Measurements from ENCODE around the gene LMNB1. TPM values are rescaled to one million over a fixed set of nuclear protein-coding genes. Genes with fewer than 3 reads are reported as not detected.
A peak's percentile ranks its signal among the peaks of the same experiment; 100 is the strongest.

LMNB1 gene
- total RNA-seq, 6 experiments from 2014 or later: 3.3 to 13.3 (median 7.1) TPM

GRCh38 chr5:126855266-126855665 lies 78.3 kb downstream of the LMNB1 start:
- WGBS (ENCODE audit: insufficient coverage, low coverage, low lambda C conversion rate, missing lambda C conversion rate): 33% methylated on average over 5 of the region's 8 CpGs
- Histone ChIP-seq H3K4me3 (no peak overlapping the region), H3K36me3 (no peaks in the 10 kb centered on the region), H3K4me1 (no peaks in the 10 kb centered on the region), H3K9me3 (no peaks in the 10 kb centered on the region), H3K27ac (no peak overlapping the region), H3K27me3 (no peaks in the 10 kb centered on the region)
- ATAC-seq: peak; percentile 63 to 81 (median 68)
- intact Hi-C loops (cut with DNase I): no loop called here
- no peak for DNase-seq
- no peak for TF ChIP-seq POLR2A (IDR thresholded peaks at IDR 0.05)
- TF ChIP-seq, protein P1, sequence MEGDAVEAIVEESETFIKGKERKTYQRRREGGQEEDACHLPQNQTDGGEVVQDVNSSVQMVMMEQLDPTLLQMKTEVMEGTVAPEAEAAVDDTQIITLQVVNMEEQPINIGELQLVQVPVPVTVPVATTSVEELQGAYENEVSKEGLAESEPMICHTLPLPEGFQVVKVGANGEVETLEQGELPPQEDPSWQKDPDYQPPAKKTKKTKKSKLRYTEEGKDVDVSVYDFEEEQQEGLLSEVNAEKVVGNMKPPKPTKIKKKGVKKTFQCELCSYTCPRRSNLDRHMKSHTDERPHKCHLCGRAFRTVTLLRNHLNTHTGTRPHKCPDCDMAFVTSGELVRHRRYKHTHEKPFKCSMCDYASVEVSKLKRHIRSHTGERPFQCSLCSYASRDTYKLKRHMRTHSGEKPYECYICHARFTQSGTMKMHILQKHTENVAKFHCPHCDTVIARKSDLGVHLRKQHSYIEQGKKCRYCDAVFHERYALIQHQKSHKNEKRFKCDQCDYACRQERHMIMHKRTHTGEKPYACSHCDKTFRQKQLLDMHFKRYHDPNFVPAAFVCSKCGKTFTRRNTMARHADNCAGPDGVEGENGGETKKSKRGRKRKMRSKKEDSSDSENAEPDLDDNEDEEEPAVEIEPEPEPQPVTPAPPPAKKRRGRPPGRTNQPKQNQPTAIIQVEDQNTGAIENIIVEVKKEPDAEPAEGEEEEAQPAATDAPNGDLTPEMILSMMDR (IDR thresholded peaks at IDR 0.05): no peak

GRCh38 chr5:126857472-126858410 lies 80.8 kb downstream of the LMNB1 start:
- no peaks in the 10 kb centered on the region for H3K4me1 ChIP-seq
- H3K4me3 ChIP-seq: no peak overlapping the region
- ATAC-seq (no peak), DNase-seq (no peak)
- WGBS (ENCODE audit: insufficient coverage, low coverage, low lambda C conversion rate, missing lambda C conversion rate): 83% methylated on average over 9 of the region's 13 CpGs
- H3K9me3 ChIP-seq: no peaks in the 10 kb centered on the region
- TF ChIP-seq, protein P1 (IDR thresholded peaks at IDR 0.05): no peak
- TF ChIP-seq POLR2A (IDR thresholded peaks at IDR 0.05): no peak
- H3K36me3 ChIP-seq: no peaks in the 10 kb centered on the region
- no peaks in the 10 kb centered on the region for H3K27me3 ChIP-seq
- intact Hi-C loops (cut with DNase I): no loop called here
- H3K27ac ChIP-seq: no peak overlapping the region

DNA sequence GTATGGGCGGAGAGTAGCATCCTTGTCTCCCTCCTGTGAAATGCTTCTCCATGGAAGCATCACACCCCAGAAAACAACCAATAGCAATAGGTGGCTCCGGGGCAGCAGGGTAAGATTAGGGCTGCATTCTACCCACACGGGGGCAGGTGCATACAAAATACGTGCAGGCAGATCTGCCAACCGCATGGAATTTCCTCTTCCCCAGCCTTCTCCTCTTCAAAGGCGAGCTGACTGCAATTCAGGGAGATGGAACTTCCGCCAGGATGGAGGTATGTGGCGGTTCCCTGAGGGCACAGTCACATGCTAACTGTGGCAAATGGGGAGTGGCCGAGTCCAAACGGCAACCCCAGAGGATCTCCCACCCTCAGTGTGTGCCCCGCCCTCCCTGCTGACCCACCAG lies 81.5 kb downstream of the LMNB1 start:
- no peak for ATAC-seq
- DNase-seq: no peak
- WGBS (ENCODE audit: insufficient coverage, low coverage, low lambda C conversion rate, missing lambda C conversion rate): no CpG with 5 or more reads among the region's 11 CpGs
- no peak for TF ChIP-seq POLR2A (IDR thresholded peaks at IDR 0.05)
- TF ChIP-seq, protein P1 (IDR thresholded peaks at IDR 0.05): no peak
- intact Hi-C loops (cut with DNase I): no loop called here
- H3K36me3 ChIP-seq: no peaks in the 10 kb centered on the region
- no peak overlapping the region for H3K27ac ChIP-seq
- no peak overlapping the region for H3K4me3 ChIP-seq
- no peaks in the 10 kb centered on the region for H3K4me1 ChIP-seq
- H3K27me3 ChIP-seq: no peaks in the 10 kb centered on the region
- no peaks in the 10 kb centered on the region for H3K9me3 ChIP-seq

- no peak overlapping the region for H3K4me3 ChIP-seq
- no peak for TF ChIP-seq POLR2A (IDR thresholded peaks at IDR 0.05)
- TF ChIP-seq, protein P1 (IDR thresholded peaks at IDR 0.05): no peak
- intact Hi-C loops (cut with DNase I): no loop called here
- no peaks in the 10 kb centered on the region for H3K36me3 ChIP-seq
- no peaks in the 10 kb centered on the region for H3K9me3 ChIP-seq
- WGBS (ENCODE audit: insufficient coverage, low coverage, low lambda C conversion rate, missing lambda C conversion rate): 87% methylated on average over 4 of the region's 4 CpGs
- ATAC-seq (no peak), DNase-seq (no peak)
- H3K27ac ChIP-seq: no peak overlapping the region
- H3K4me1 ChIP-seq: no peaks in the 10 kb centered on the region
- H3K27me3 ChIP-seq: no peaks in the 10 kb centered on the region
These were observed 86.5 kb downstream of the LMNB1 start for GRCh38 chr5:126863402-126863801.
